GM21367 (cell line): ENCODE measurements around the gene ZYX.
"Not testable (repeated sequence)": the region's sequence is repeated elsewhere in the genome, so short reads cannot be mapped to it uniquely, and the experiment has no call there.

ENCODE experiments used
- ATAC-seq: cut with Tn5 transposase; IDR thresholded peaks from one replicate; pipeline ENCODE4 v1.9.1; 2021; ENCODE audit not compliant: unreplicated experiment

Gene ZYX

DNA sequence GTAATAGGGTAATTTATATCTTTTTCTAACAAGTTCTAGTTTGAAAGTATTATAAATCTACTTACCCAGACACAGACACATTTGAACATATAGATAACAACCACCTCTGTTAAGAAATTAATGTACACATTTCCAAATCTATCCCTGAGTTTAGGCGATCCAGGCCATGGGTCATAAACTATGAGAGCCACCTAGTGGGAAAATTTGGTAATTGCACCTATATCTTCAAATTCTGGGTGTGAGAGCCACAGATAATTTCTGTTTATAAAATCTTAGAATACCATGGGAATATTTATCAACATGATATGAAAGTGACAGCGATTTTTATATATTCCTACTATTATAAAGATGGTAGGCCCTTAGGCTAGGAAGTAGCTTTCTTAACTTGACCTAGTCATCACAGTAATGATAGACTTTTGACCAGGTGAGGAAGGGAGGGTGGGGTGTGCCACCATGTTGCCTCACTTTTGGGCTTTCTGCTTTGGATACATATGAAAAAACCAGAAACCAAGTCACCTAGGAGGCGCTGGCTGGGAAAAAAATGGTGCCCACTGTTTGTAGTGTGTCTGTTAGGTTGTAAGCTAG lies 35.5 kb downstream of the ZYX start:
- peak; percentile 71 for ATAC-seq

DNA sequence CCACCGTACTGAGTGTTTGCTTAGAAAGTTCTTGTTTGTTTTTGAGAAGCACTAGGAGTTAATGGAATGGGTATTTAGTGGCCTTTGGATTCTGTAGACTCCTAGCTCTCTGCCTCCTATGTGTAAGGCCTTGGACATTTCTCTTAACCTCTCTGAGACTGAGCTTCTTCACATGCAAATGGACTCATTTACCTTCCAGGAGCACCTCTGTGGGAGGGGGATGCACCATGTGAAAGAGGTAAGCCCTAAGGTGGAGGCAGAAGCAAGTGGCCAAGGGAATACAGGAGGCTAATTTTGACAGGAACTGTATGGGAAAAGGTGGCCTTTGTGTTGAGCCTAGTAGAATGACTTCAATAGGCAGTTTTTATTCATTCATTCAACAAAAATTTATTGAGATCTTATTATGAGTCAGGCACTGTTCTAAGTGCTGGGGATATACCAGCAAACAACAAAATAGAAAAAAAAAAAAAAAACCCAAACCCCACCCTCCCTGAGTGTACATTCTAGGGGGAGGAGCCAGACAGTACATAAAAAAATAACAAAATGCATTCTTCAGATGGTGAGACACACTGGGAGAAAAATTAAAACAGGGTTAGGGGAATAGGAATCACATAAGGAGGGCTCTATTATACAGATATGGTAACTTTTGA lies 36.7 kb downstream of the ZYX start:
- no peak for ATAC-seq

DNA sequence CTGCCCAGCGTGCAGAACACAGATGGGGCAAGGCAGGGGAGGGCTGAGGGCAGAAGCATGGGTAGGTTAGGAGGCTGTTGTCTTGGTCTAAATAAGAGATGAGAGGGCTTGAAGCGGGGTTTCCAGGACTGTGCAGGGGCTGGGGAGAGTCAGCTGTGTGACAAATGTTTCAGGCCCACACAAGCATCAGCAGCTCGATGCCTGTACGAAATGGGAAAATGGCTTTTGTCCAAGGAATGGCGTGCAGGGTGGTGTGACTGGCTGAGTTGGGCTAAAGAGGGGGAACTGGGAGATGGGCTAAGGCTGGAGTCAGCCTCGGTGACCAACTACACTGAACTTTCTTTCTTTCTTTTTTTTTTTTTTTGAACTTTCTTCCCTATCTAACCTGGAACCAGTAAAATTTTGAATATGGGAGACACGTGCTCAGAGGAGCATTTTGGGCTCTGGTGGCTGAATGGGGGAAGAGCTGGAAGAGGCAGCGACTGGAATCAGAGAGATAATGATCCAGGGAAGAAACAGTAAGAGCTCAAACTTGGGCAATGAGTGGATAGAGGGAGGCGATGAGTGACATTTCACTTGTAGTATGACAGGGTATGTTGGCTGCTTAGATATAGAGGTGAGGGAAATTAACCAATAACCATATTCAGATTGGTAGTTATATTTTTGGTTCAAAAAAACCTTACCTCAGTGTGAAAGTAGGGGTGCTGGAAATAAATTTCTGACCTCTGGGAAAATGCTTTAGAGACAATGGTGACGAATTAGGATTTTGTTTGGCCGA lies 37.7 kb downstream of the ZYX start:
- ATAC-seq = no peak

DNA sequence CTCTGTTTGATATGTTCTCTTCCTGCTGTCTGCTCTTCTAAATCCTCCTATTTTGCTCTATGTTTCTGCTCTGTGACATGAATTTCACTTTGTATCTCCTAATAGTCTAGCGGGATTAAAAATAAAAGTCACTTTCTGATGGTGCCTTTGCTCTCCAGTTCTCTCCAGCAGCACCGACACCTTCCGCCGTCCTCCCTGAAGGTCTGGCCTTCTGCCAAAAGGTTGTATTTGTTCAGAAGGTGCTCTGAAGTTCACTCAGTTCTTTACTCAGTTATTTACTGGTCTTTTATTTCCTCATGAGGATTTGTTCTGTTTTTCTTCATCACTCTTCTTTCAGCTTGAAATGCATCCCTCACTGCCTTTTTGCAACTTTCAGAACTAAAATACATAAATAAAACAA lies 38.7 kb downstream of the ZYX start:
- ATAC-seq = no peak

DNA sequence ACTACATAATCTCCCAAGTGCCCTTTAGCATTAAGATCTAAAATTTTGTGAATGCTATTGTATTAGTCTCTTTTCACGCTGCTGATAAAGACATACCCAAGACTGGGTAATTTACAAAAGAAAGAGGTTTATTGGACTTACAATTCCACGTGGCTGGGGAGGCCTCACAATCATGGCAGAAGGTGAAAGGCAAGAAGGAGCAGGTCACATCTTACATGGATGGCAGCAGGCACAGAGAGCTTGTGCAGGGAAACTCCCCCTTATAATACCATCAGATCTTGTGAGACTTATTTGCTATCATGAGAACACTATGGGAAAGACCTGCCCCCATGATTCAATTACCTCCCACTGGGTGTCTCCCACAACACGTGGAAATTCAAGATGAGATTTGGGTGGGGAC lies 39.5 kb downstream of the ZYX start:
- not testable (repeated sequence) for ATAC-seq

DNA sequence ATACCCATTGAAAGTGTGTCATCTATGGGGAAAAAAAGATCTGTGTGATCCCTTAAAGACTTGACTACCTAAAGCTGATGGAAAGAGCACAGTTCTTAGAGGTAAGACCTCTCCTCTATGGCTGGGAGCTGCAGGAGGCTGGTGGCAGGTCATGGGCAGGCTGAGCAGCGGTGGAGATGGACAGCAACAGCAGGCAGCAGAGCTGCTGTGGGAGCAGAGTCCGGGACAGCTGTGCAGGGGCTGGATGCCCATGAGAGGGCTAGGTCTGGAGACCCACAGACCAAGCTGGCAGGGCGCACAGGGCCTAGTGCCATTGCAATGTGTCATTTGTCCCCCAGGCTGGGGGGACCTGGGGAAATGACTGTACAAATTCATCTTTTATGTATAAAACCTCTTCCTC lies 40.9 kb downstream of the ZYX start:
- ATAC-seq = no peak

DNA sequence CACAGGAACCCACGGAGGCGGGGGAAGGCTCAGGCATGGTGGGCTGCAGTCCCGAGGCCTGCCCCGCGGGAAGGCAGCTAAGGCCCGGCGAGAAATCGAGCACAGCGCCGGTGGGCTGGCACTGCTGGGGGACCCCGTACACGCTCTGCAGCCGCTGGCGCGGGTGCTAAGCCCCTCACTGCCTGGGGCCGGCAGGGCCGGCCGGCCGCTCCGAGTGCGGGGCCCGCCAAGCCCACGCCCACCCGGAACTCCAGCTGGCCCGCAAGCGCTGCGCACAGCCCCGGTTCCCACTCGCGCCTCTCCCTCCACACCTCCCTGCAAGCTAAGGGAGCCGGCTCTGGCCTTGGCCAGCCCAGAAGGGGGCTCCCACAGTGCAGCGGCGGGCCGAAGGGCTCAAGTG lies 43.3 kb downstream of the ZYX start:
- not testable (repeated sequence) for ATAC-seq

DNA sequence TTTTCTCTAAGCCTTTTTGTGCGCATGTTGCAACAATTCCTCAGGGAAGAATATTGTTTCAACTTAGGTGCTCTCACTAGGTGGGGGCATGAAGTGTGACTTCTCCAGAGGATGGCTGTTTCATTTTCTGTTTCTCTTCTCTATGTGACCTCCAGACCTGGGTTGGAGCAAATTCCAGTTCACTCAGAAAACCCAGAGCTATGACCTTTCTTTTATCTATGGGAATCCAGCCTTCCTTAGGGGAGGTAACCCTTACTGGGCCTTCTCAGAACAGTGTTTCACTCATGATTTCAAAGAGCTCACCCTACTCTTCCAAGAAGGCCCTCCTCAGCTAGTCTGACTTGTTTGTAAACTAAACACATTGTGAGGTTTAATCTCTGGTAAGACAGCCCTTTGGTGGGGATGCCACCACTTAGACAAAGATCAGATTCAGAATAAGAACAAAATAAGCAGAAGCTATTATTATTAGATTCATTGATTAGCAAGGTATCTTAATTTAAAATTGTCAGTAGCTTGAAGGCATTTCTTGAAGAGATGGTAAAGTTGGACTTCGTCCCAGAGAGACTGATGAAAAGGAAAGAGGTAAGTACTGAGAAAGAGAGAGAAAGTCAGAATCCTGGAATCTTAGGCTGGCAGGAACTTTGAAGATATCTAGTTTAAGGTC lies 45.5 kb downstream of the ZYX start:
- ATAC-seq = no peak

DNA sequence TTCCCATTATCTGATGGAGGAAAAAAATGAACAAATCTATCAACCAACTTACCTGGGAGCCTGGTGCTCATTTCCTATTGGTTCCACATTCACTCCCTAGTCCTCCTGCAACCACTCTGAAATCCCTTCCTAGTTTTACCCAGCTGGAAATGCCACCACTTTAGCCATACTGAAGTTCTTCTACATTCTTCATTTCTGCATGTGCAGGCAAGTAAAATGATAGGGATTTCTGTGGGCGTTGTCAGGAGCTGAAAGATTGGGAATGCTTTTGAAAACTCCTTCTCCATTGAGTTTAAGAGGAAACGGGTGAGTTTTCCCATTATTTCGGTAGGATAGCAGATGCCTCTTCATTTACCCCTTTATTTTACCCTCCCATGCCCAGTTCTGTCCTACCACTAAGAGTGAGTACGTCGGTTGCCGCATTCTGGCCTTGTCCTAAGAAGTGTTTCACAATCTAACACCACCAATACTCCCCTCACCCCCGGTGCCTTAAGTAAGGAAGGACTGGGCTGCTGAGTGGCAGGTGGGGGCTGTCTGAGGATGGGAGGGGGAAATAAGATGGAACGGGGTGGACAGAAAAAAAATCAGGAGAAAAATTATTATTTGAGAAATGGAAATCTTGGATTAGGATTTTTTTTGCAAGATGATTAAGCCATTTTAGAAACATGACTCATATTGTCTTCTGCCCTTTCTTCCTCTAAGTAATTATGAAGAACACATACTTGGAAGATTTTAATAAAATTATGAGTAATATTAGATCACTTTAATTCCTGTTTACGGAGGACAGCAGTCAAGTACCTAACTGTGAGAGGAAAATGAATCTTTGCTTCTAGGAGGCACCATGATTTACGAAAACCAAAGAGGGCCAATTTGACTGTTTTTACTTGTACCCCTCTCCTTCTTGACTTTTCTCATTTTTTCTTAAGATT lies 48.9 kb downstream of the ZYX start:
- no peak for ATAC-seq

DNA sequence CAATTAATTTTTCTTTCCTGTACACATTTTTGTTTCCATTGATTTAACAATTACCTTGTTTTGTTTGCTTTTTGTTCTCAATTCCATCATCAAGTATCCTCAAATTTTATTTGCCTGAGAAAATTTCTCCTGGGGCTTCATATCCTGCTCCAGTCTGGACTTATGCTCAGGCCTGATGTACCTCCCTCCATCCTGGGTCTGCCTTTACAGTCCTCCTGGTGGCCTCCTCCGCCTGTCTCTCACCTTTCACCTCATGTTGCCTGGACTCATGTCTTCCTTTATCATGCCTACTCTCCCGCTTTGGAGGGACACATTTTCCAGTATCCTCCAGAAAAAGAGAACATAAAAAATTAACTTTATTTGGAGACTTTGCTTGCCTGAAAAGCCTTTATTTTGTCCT lies 50.0 kb downstream of the ZYX start:
- ATAC-seq = no peak

DNA sequence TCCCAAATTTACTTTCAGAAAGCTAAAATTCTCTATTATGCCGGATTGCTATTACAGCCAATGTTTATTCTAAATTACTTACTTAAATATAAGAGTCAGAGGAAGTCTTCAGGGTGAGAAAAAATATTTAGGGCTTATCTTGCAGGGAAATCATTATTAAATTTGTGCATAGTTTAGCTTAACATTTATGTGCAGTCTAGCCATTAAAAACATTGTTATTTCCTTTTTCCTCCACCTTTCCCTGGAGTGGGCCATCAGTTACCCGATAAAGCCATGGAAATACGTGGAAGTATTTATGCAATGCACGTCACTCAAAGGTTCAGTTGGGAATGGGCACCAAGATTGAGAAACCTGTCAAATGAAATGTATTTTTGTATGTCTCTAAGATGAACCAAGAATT lies 52.6 kb downstream of the ZYX start:
- ATAC-seq = no peak

DNA sequence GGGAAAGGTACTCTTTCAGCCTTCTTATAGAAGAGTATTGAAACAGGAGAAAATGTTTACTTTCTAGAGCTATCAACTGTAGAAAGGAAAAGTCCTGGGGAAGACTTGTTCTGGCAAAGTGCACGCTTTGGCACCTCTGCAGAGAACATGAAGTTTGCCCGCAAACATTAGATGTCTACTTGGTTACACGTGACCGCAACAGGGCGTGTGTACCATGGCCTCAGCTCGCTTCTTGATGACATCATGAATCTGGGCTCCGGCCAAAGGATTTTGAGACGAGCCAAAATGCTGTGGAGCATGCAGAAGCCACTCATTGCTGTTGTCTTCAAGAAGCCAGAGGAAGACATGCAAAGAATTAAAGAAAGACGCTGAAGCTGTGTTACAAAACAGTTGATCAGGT lies 53.5 kb downstream of the ZYX start:
- ATAC-seq = no peak

DNA sequence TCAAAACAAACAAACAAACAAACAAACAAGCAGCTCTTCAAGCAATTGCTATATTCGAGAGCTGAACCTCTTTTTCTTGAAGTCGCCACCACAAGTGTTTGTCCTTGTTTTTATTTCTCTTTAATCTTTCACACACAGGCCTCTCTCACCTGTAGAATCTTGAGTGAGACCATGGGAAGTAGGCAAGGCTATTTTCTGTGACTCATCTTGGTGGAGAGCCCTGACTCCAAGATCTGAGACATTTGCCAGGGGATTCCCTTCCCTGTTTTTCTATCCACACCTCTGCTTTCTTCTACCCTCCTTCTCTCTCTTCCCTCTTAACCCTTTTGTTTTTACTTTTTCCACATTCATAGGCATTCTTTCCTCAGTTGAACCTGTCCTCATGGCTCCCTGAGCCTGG lies 54.1 kb downstream of the ZYX start:
- no peak for ATAC-seq

DNA sequence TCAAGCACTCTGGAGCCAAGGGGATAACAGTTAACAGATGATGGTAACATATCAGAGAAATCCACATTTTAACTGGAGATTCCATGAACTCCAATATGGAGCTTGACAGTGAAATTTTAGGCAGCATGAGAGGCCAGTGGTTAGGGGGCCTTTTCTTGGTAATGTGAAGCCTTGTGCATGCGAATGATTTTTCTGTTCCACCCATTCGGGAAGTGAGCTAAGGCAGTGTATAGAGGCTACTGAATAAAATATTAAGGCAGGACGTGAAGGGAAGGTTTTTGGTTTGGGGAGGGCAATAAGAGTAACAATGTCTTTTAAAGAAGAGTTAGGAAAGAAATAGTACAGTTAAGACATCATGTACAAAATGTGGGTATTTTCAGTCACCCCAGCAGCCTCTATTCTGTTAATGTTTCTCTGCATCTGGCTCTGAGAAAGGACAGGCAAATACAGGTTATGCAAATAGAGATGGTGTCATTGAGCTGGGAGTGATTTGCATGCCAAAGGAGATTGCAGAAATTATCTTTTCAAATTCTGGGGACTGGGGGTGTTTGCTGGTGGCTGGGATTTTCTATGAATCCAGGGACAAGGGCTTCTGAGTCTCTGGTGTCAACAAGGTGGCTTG lies 55.3 kb downstream of the ZYX start:
- peak; percentile 84 for ATAC-seq

DNA sequence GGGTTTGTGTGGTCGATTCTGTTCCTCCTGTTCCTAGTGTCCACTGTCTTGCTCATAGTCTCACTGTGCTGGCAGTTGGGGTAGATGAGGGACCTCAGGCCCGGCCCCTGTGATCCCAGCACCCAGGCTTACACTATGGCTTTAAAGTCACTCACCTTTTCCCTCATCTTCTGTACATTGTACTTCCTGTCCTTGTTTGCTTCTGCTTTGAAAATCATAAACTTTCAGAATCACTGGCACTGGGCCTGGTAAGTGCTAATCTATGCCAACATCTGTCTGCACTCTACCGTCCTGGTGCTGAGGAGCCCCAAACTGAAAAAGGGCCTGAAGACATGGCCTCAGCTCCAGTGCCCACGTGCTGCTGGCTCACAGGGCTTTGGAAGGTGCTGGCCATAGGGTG lies 56.4 kb downstream of the ZYX start:
- ATAC-seq = peak; percentile 50

DNA sequence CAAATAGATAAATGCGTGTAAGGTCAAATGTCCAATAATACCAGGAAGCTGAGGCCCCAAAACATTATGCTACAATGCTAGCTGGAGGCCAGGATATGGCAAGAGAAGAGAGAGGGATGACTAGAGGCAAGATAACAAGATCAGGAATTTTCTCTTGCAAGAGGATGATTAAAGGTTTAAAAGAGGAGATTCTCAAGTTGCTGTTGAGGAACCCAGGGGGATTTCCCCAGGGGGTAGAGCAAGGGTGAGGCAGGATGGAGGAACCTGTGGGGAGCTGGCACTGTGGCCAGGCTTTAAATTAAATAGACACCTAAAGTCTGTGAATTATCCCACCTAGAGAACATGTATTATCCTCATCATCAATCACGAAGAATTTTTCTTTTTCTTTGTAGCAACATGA lies 58.7 kb downstream of the ZYX start:
- no peak for ATAC-seq
